ENCODE data around the gene TAS2R43. TPM values are rescaled to one million over a fixed set of nuclear protein-coding genes. Genes with fewer than 3 reads are reported as not detected.
"Not testable (repeated sequence)": the region's sequence is repeated elsewhere in the genome, so short reads cannot be mapped to it uniquely, and the experiment has no call there.

The TAS2R43 gene
- total and polyA plus RNA-seq, 2 of the 8 experiments (the other 6 are each of a cell fraction or from before 2014, with no cell fraction given): 0.18 TPM; not detected in 1

DNA sequence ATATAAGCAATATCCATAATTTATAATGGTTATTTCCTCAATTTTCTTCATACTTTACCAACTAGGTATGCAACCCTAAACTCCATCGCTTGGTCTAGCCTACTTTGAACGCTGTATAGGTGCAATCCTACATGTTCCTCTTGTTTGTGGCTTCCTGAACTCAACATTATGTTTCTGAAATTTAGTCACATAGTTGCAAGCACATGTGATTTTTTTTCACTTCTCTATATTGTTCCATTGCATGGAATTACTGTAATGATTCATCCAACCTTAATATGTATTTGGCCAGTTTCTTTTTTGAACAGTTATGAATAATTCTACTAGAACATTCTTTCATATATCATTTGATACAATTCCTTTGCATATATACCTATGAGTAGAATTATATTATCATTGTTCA is 2.8 kb upstream of the TAS2R43 start:
- FAIRE-seq; CTCF ChIA-PET (ENCODE audit: partially characterized antibody); H2BK12ac ChIP-seq (ENCODE audit: low read depth, low read length); H3K4ac ChIP-seq (replicated peaks; ENCODE audit: insufficient read length, low read depth, low read length); DNase-seq (ENCODE audit: low read depth in 1 of 2, low spot score in 2 of 2); POLR2A ChIA-PET (ENCODE audit: partially characterized antibody); H3K9me3 ChIP-seq (ENCODE audit: insufficient read depth in 2 of 2, low read depth in 1 of 2, low read length in 1 of 2); H3K4me1 ChIP-seq (replicated peaks in 1 of 4; ENCODE audit: control insufficient read depth in 3 of 4, insufficient read depth in 4 of 4, low read length in 3 of 4); H3K79me1 ChIP-seq (ENCODE audit: low read depth, low read length); H3K36me3 ChIP-seq (ENCODE audit: control insufficient read depth in 2 of 4, insufficient read depth in 4 of 4, low read length in 3 of 4); H4K91ac ChIP-seq (replicated peaks; ENCODE audit: insufficient read length, low read length); H2AFZ ChIP-seq (ENCODE audit: low read length); H4K5ac ChIP-seq (ENCODE audit: insufficient read length, low read depth, low read length); H2BK5ac ChIP-seq (ENCODE audit: low read depth, low read length); H3K9ac ChIP-seq (replicated peaks in 1 of 4; ENCODE audit: extremely low read depth in 1 of 4, low read depth in 3 of 4, low read length in 3 of 4); H3K4me3 ChIP-seq (ENCODE audit: extremely low read depth in 1 of 4, insufficient read depth in 2 of 4, low read depth in 3 of 4, low read length in 4 of 4); H4K8ac ChIP-seq (ENCODE audit: extremely low read depth, insufficient read depth, low read length); H4K20me1 ChIP-seq (replicated peaks in 1 of 2; ENCODE audit: control insufficient read depth in 1 of 2, insufficient read depth in 2 of 2, low read length in 2 of 2); H3K18ac ChIP-seq (ENCODE audit: extremely low read depth, low read length); H3K23ac ChIP-seq (ENCODE audit: insufficient read length); H3K27me3 ChIP-seq (replicated peaks in 1 of 4; ENCODE audit: control insufficient read depth in 3 of 4, extremely low read depth in 1 of 4, insufficient read depth in 3 of 4, low read length in 3 of 4); H3K27ac ChIP-seq (ENCODE audit: low read depth, low read length); H2AK5ac ChIP-seq (ENCODE audit: low read depth, low read length); H3K14ac ChIP-seq (ENCODE audit: insufficient read length); H2BK20ac ChIP-seq (ENCODE audit: low read length); H2BK120ac ChIP-seq (replicated peaks; ENCODE audit: low read depth, low read length); H3K4me2 ChIP-seq (ENCODE audit: insufficient read depth in 1 of 2, low read depth in 2 of 2, low read length in 2 of 2); H3K56ac ChIP-seq (replicated peaks; ENCODE audit: insufficient read length, low read depth, low read length); H2BK15ac ChIP-seq (ENCODE audit: low read length); H3K23me2 ChIP-seq (ENCODE audit: low read depth, low read length): not testable (repeated sequence)
- no CpG with 5 or more reads among the region's 2 CpGs for WGBS, 2 experiments (ENCODE audit: extremely low coverage in 1 of 2, insufficient coverage in 1 of 2, insufficient read length in 1 of 2, insufficient replicate concordance in 2 of 2, low coverage in 1 of 2, low lambda C conversion rate in 2 of 2, missing lambda C conversion rate in 1 of 2)
- H3K79me2 ChIP-seq (ENCODE audit: control insufficient read depth in 1 of 2, insufficient read depth in 2 of 2, low read length in 2 of 2): peaks cover 0 to 14% of the 10 kb centered on the region in 2 experiments; a peak in 2 of 4 replicates

Measured in H1 (cell line).